A204.1 (cell line): ENCODE results near the gene SMIM5.

ENCODE experiments used
- FAIRE-seq: peaks from 2 replicates; lab custom pipeline; 2012; peaks lifted over from hg19 to GRCh38; lab: Jason Lieb, UNC

The SMIM5 gene

DNA sequence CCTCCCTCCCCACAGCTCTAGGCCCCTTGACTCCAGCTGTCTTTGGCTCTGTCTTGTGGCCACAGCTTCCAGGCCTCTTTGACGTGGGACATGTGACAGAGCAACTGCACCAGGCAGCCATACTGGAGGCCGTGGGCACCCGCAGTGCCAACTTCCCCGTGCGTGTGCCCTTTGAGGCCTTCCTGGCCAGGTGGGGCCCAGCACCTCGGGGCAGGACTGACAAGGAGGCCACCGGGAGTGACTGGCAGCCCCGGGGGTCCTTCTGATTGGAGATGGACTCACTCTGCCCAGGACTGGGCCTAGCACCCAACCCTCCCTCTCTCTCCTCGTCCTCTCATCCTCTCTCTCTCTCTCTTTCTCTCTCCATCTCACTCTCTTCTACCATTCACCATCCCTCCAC is 30.1 kb upstream of the SMIM5 start:
- FAIRE-seq: no peak

DNA sequence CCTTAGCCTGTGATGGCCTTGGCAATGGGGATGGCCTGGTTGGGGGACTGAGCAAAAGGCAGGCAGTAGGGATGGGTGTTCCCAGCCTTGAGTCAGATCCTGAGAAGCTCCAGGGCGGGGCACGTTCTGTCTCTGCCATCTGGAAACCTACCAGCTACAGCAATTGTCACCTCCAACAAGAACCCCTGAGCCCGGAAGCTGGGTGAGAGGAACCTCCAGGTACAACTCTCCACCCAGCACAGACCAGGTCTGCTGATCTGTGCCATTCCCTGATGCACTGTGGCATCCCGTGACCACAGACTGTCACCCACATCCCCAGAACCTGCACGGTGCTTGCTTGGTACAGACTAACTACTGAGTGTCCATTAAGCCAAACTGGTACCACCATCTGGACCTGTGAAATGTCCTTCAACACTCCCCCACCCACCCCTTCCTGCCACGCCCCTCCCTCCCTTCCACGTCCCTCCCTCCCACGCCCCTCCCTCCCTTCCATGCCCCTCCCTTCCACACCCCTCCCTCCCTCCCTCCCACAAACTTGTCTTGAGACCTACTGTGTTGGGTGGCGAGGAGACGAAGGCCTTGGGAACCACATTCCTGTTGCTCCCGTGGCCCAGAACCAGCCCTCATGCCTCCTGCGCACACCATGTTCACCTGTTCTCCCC is 29.1 kb upstream of the SMIM5 start:
- no peak for FAIRE-seq

- FAIRE-seq: no peak
Measured at GRCh38 chr17:75605790-75606189, 27.4 kb upstream of the SMIM5 start.

- FAIRE-seq: no peak
Measured at GRCh38 chr17:75607086-75607485, 26.1 kb upstream of the SMIM5 start.

DNA sequence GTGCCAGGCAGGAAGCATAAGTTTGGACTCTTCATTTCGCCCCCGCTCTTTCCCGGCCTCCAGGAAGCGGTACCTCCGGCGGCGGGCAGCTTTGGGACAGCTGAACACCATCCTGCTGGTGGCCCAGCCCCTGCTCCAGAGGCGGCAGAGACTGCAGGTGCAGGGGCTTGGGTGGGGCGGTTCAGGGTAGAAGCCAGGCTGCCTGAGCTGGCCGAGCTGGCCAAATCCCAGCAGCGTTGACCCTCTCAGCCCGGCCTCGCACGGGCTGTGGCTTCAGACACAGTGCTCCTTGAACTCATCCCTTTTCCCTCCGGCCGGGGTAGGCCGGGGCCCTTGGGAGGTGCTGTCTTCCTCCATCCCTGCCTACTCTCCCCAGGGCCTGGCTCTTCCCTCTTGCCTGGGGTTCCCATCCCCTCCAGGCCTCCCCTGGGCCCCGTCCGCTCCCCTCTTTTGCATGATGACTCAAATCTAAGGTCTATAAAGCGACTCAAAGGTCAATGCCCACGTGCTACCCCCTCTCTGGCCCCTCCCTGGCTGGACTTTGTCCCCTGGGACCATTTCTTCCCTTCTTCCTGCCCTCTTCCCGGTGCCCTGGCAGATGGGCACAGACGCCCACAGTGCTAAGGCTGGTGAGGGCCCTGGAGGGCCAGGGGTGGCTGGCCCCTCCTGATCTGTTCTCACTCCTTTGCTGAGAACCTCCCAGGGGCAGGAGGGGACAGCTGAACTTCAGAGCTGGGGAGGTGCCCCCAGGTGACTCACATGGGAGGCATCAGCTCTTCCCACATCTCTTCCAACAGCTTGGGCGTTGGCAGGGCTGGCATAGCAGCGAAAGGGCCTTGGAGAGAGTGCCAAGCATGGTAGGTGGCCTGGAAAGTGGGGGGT is 22.9 kb upstream of the SMIM5 start:
- no peak for FAIRE-seq

DNA sequence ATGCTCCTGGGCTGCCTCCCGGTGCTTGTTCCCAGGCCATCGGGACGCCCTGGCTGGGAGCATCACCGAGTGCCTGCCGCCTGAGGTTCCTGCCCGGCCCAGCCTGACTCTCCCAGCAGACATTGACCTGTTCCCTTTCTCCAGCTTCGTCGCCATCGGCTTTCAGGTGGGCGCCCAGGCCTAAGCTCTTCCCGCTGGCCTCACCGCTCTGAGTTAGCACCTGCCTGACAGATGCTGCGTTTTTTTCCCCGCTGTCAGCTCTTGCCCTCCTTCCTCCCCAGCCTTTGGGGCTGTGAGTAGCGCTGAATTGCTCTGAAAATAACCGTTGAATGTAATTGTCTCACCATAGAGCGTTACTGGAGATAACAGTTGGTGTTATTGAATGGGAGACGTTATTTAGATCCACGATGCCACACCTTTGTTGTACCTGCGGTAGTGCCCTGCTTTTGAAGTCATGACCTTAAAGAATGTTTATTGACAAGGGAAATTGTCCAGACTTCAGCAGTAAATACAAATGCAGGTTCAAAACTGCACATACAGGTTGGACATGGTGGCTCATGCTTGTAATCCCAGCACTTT is 21.3 kb upstream of the SMIM5 start:
- FAIRE-seq: no peak

- FAIRE-seq: no peak
Measured at GRCh38 chr17:75612906-75613626, 20.2 kb upstream of the SMIM5 start.

- FAIRE-seq: no peak
Measured at GRCh38 chr17:75614006-75614405, 19.2 kb upstream of the SMIM5 start.

- FAIRE-seq: no peak
Measured at GRCh38 chr17:75614556-75615270, 18.5 kb upstream of the SMIM5 start.

DNA sequence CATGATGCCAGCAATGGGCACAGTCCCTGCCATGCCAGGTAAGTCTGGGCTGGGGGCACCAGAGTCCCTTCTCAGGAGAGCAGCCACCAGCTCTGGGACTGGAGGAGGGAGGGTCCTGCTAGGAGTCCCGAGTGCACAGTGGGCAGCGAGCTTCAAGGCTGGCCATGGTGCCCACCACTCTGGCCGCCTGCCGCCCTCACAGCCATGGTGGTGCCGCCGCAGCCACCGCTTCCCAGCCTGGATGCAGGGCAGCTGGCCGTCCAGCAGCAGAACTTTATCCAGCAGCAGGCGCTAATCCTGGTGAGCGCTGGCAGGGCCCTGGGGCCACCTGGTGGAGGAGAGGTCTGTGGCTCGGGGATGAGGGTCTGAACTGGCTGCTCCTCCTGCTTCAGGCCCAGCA is 17.9 kb upstream of the SMIM5 start:
- no peak for FAIRE-seq

- FAIRE-seq: no peak
Measured at GRCh38 chr17:75616521-75617122, 16.6 kb upstream of the SMIM5 start.

DNA sequence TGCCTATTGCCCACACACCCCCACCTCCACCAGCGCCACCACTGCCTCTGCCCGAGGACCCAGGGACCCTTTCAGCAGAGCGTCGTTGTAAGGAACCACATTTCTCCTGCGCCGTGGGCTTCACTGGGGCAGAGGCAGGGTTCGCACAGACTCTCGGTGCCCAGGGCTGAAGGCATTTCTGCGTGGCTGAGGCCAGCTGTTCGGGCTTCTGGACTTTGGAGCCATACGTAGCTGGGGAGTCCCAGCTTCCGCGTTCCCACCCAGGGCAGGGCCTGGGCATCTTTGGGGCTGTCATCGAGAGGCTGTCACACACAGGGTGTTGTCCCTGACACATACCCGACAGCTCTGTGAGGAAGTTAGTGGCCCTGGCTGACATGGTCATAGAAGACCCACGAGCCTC is 16.0 kb upstream of the SMIM5 start:
- FAIRE-seq: no peak

GRCh38 chr17:75617675-75618074 is 15.6 kb upstream of the SMIM5 start:
- no peak for FAIRE-seq

GRCh38 chr17:75619506-75620431 is 13.5 kb upstream of the SMIM5 start:
- FAIRE-seq: no peak

GRCh38 chr17:75621489-75621888 is 11.7 kb upstream of the SMIM5 start:
- FAIRE-seq: no peak

DNA sequence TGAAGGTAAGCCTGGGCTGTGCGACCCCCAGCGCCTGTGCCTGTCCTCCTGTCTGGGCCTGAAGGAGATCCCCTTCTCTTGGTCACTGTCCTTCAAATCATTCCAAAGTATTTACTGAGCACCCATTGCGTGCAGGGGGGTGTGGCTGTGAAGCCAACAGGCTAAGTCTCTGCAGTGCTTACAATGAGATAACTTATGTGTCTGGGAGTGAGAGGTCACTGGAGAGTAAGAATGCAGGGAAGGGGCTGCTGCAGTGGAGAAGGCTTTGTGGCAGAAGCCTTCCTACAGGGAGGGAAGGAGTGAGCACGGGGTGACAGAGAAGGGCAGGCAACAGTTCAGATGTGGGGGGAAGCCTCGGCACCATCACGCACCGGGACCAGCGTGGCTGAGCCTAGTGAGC is 11.2 kb upstream of the SMIM5 start:
- no peak for FAIRE-seq

DNA sequence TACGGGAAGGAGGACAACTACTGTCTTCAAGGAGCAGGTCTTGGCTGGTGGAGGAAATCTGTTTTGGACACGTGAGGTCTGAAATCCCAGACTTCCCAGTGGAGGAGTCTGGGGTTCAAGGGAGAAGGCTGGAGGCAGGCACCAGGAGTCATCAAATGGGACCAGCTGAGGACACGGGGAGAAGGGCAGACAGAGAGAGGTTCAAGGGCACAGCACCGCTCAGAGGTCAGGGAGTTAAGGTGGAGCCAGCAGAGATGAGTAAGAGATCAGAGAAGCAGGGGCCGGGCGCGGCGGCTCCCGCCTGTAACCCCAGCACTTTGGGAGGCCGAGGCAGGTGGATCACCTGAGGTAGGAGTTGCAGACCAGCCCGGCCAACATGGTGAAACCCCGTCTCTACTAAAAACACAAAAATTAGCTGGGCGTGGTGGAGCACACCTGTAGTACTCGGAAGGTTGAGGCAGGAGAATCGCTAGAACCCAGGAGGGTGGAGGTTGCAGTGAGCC is 10.4 kb upstream of the SMIM5 start:
- FAIRE-seq: no peak

GRCh38 chr17:75623386-75623785 is 9.8 kb upstream of the SMIM5 start:
- FAIRE-seq: no peak

DNA sequence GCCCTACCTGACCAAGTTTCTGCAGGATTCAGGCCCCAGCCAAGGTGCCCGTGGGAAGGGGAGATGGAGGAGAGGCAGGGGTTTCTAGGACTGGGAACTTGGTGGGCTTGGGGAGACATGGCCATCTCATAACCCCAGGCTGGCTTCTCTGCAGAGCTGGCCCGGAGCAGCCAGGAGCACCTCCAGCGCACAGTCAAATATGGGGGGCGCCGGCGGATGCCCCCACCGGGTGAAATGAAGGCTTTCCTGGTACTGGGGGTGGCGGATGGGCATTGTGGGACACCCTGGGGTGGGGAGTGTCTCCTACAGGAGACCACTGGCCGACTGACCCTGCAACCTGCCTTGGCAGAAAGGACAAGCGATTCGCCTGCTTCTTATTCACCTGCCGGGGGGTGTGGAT is 9.2 kb upstream of the SMIM5 start:
- FAIRE-seq: no peak

DNA sequence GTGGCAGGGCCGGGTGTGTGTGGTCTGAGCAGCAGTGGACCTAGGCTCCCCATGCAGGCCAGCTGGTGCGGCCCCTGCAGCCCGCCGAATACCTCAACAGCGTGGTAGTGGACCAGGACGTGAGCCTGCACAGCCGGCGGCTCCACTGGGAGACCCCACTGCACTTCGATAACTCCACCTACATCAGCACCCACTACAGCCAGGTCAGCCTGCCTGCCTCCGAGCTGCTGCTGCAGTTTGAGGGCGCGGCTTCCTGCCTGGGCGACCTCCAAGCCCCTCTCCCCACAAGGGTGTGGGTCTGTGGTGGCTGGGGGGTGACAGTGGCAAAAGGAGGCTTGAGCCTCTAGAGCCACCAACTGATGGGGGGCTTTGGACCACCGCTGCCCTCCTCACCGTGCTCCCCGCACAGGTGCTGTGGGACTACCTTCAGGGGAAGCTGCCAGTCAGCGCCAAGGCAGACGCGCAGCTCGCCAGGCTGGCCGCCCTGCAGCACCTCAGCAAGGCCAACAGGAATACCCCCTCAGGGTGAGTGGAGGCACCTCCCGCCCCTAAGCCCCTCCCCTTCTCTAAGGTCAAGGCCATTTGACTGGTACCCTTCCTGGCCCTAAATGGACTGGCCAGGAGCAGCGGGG is 8.4 kb upstream of the SMIM5 start:
- FAIRE-seq: no peak
